H9 (cell line): ENCODE measurements around the gene ACTN4. TPM values are rescaled to one million over a fixed set of nuclear protein-coding genes. Genes with fewer than 3 reads are reported as not detected.

Source experiments
- DNase-seq: peaks from one replicate; pipeline ENCODE4 v3.0.0-alpha.2; 2017
- H2AFZ ChIP-seq: one replicate; pipeline ENCODE4 v1.6.1; 2013; ENCODE audit warnings: mild to moderate bottlenecking, low read length, control low read depth, moderate library complexity
- H2AK5ac ChIP-seq: 2 replicates; pipeline ENCODE4 v1.6.1; 2013; ENCODE audit warnings: low read length, control low read depth, mixed read lengths; ENCODE audit not compliant: insufficient read length
- H2BK120ac ChIP-seq: one replicate; pipeline ENCODE4 v1.6.1; 2013; ENCODE audit warnings: low read depth, mild to moderate bottlenecking, low read length, control low read depth, inconsistent platforms; ENCODE audit not compliant: poor library complexity, severe bottlenecking
- H2BK12ac ChIP-seq: 2 replicates; pipeline ENCODE4 v1.6.1; 2013; ENCODE audit warnings: low read length, control low read depth, mixed read lengths, low read depth; ENCODE audit not compliant: insufficient read length
- H2BK15ac ChIP-seq: 2 replicates; pipeline ENCODE4 v1.6.1; 2013; ENCODE audit warnings: low read depth, low read length, control low read depth
- H2BK20ac ChIP-seq: one replicate; pipeline ENCODE4 v1.6.1; 2013; ENCODE audit warnings: low read depth, mild to moderate bottlenecking, low read length, control low read depth, inconsistent platforms; ENCODE audit not compliant: poor library complexity, severe bottlenecking
- H2BK5ac ChIP-seq: 2 replicates; pipeline ENCODE4 v1.6.1; 2013; ENCODE audit warnings: low read length, control low read depth, mixed read lengths; ENCODE audit not compliant: insufficient read length
- H3K14ac ChIP-seq: 2 replicates; pipeline ENCODE4 v1.6.1; 2013; ENCODE audit warnings: low read length, control low read depth; ENCODE audit not compliant: insufficient read depth
- H3K18ac ChIP-seq: 2 replicates; pipeline ENCODE4 v1.6.1; 2013; ENCODE audit warnings: low read depth, mild to moderate bottlenecking, mixed read lengths, low read length, control low read depth; ENCODE audit not compliant: insufficient read length
- H3K23ac ChIP-seq: 2 replicates; pipeline ENCODE4 v1.6.1; 2013; ENCODE audit warnings: low read length, control low read depth, mixed read lengths, low read depth; ENCODE audit not compliant: insufficient read length
- H3K23me2 ChIP-seq: 2 replicates; pipeline ENCODE4 v1.6.1; 2013; ENCODE audit warnings: low read depth, mild to moderate bottlenecking, mixed read lengths, low read length, control low read depth; ENCODE audit not compliant: insufficient read length, poor library complexity, severe bottlenecking
- H3K27ac ChIP-seq: 2 replicates; pipeline ENCODE4 v1.5.1; 2013; ENCODE audit warnings: low read length, control low read depth, mixed read lengths, low read depth; ENCODE audit not compliant: insufficient read length
- H3K27me3 ChIP-seq: 2 replicates; pipeline ENCODE4 v1.6.1; 2013; ENCODE audit warnings: low read length, control low read depth, inconsistent platforms; ENCODE audit not compliant: insufficient read depth
- H3K4ac ChIP-seq: 2 replicates; pipeline ENCODE4 v1.6.1; 2013; ENCODE audit warnings: low read depth, mild to moderate bottlenecking, control low read depth, inconsistent platforms, low read length, moderate library complexity
- H3K4me1 ChIP-seq: 2 replicates; pipeline ENCODE4 v1.6.1; 2013; ENCODE audit warnings: low read length, control low read depth, inconsistent platforms; ENCODE audit not compliant: insufficient read depth
- H3K4me2 ChIP-seq: 2 replicates; pipeline ENCODE4 v1.6.1; 2013; ENCODE audit warnings: low read length, control low read depth, mixed read lengths; ENCODE audit not compliant: insufficient read length, insufficient read depth
- H3K56ac ChIP-seq: 2 replicates; pipeline ENCODE4 v1.6.1; 2013; ENCODE audit warnings: low read depth, mild to moderate bottlenecking, mixed read lengths, low read length, control low read depth; ENCODE audit not compliant: insufficient read length
- H3K79me1 ChIP-seq: 2 replicates; pipeline ENCODE4 v1.6.1; 2013; ENCODE audit warnings: low read depth, mild to moderate bottlenecking, moderate library complexity, low read length, control low read depth, inconsistent platforms; ENCODE audit not compliant: insufficient read depth, poor library complexity, severe bottlenecking
- H3K79me2 ChIP-seq: 2 replicates; pipeline ENCODE4 v1.6.1; 2013; ENCODE audit warnings: low read length, control low read depth, inconsistent platforms; ENCODE audit not compliant: insufficient read depth
- H3K9ac ChIP-seq: 2 replicates; pipeline ENCODE4 v1.6.1; 2013; ENCODE audit warnings: low read length, control low read depth, mixed read lengths; ENCODE audit not compliant: insufficient read length; ENCODE audit errors: extremely low read depth
- H3K9me3 ChIP-seq: one replicate; pipeline ENCODE4 v1.6.1; 2013; ENCODE audit warnings: low read depth, low read length, inconsistent platforms; ENCODE audit not compliant: control insufficient read depth
- H3T11ph ChIP-seq: one replicate; pipeline ENCODE4 v1.6.1; 2013; ENCODE audit warnings: mild to moderate bottlenecking, low read length, control low read depth, inconsistent platforms
- H4K20me1 ChIP-seq: one replicate; pipeline ENCODE4 v1.6.1; 2013; ENCODE audit not compliant: control insufficient read depth, insufficient read length, insufficient read depth
- H4K5ac ChIP-seq: 2 replicates; pipeline ENCODE4 v1.6.1; 2013; ENCODE audit warnings: low read depth, mild to moderate bottlenecking, mixed read lengths, low read length, control low read depth; ENCODE audit not compliant: insufficient read length
- H4K8ac ChIP-seq: replicated peaks from 2 replicates; pipeline ENCODE4 v1.6.1; 2013; ENCODE audit warnings: low read length, control low read depth, mixed read lengths, low read depth; ENCODE audit not compliant: insufficient read length
- H4K91ac ChIP-seq: 2 replicates; pipeline ENCODE4 v1.6.1; 2013; ENCODE audit warnings: low read depth, mild to moderate bottlenecking, moderate library complexity, mixed read lengths, low read length, control low read depth; ENCODE audit not compliant: insufficient read length
- H3K27ac Mint-ChIP-seq, 3 experiments: 2 replicates in 2 of 3; 3 replicates in 1 of 3; pipeline ENCODE4 v1.8.0; 2020 to 2021; ENCODE audit warnings: mixed read lengths in 3 of 3, mild to moderate bottlenecking in 1 of 3, moderate library complexity in 1 of 3
- H3K27me3 Mint-ChIP-seq: 2 replicates; pipeline ENCODE4 v1.8.0; 2021; ENCODE audit warnings: low read depth, mild to moderate bottlenecking, moderate library complexity, mixed read lengths
- H3K36me3 Mint-ChIP-seq, 3 experiments: 2 replicates in 2 of 3; 3 replicates in 1 of 3; pipeline ENCODE4 v1.8.0; 2020 to 2021; ENCODE audit warnings: low read depth in 3 of 3, mixed read lengths in 3 of 3; ENCODE audit not compliant: insufficient read depth in 1 of 3
- H3K4me1 Mint-ChIP-seq, 2 experiments: 2 replicates each; pipeline ENCODE4 v1.8.0; 2020; ENCODE audit warnings: mixed read lengths in 2 of 2
- H3K4me3 Mint-ChIP-seq, 2 experiments: 2 replicates in 1 of 2; 3 replicates in 1 of 2; pipeline ENCODE4 v1.8.0; 2020 to 2021; ENCODE audit warnings: mild to moderate bottlenecking in 2 of 2, mixed read lengths in 2 of 2, moderate library complexity in 1 of 2
- H3K9me3 Mint-ChIP-seq, 2 experiments: 2 replicates in 1 of 2; 3 replicates in 1 of 2; pipeline ENCODE4 v1.8.0; 2020; ENCODE audit warnings: mild to moderate bottlenecking in 2 of 2, mixed read lengths in 2 of 2, moderate library complexity in 1 of 2
- WGBS: extraction: QIAGEN DNeasy Blood & Tissue Kit; methylation state at CpG from one replicate; pipeline ENCODE4 v1.1.7; 2013; ENCODE audit warnings: missing lambda C conversion rate, low lambda C conversion rate, mixed read lengths; ENCODE audit not compliant: insufficient read length; ENCODE audit errors: extremely low coverage; 5-methylcytosine and 5-hydroxymethylcytosine counted together
- total RNA-seq: library from RNA; stranded (reverse); gene quantifications from 2 replicates; pipeline ENCODE4 v1.2.1, GENCODE V29; 2021
- TF ChIP-seq, protein P1 (sequence below): fragments of 200-600 bp; sonication (generic); conservative IDR thresholded peaks from 3 replicates; pipeline ENCODE4 v1.8.0; 2021; ENCODE audit warnings: antibody characterized with exemption, mild to moderate bottlenecking

Gene ACTN4
- total RNA-seq, 1 experiment from 2014 or later: 369 TPM

DNA sequence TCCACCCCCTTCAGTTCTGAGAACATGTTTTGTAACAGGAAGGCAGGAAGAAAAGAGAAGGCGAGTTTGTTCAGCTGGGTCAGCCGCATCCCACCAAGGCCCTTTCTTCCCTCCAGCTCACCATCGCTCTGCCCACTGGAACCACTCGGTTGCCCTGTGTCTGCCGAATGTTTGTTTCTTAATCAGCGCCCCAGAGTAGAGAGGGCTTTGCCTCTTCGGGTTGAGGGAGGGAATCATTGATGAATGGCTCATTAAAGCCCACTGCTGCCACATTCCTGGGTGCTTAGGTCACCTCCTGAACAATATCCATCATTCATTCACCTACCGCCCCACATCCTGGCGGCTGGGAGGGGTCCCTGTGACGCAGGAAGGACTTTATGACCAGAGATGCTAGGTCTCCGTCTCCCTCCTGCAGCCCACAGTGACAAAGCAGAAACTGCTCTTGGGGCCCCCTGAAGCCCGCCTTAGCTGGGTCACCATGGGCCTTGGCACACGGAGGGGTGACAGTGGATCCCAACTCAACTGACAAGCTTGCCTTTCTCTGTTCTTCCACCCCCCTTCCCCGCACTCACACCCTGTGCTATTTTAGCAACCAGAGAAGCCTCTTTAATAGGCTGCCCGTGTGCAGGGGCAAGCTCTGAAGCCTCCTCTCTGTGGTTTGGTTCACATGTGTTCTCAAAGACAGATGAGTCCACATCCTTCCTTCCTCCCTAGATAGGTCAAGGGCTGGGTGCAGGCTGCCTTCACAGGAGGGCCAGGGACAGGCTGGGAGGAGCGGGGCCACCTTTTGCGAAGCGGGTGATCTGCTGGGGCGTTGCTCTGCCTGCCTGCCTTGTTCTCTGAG lies 46.2 kb downstream of the ACTN4 start:
- Histone ChIP-seq H3T11ph (no peak overlapping the region), H4K5ac (peak overlapping the region; percentile 34), H3K9ac (no peak overlapping the region), H3K4me1 (peaks cover 14% of the 10 kb centered on the region; the same call in 1 of the 2 replicates), H3K18ac (peak overlapping the region; percentile 93), H2BK12ac (peak overlapping the region; percentile 8), H4K91ac (peak overlapping the region; percentile 46), H4K8ac (peak overlapping the region; percentile 58), H3K23ac (no peak overlapping the region), H4K20me1 (no peaks in the 10 kb centered on the region), H3K79me2 (peaks cover 25% of the 10 kb centered on the region; the same call in 1 of the 2 replicates), H2AFZ (no peak overlapping the region), H3K4me2 (no peak overlapping the region), H3K4ac (peak overlapping the region; percentile 44; the same call in 1 of the 2 replicates), H3K9me3 (no peaks in the 10 kb centered on the region), H2BK120ac (peak overlapping the region; percentile 50), H3K56ac (no peak overlapping the region), H3K79me1 (peaks cover 5% of the 10 kb centered on the region), H2BK5ac (peak overlapping the region; percentile 12), H3K23me2 (no peaks in the 10 kb centered on the region), H2BK15ac (no peak overlapping the region), H2AK5ac (no peak overlapping the region), H3K27me3 (no peaks in the 10 kb centered on the region), H2BK20ac (no peak overlapping the region), H3K27ac (peak overlapping the region; percentile 80), H3K14ac (peak overlapping the region; percentile 93; the same call in 1 of the 2 replicates)
- peak; percentile 78 for DNase-seq
- TF ChIP-seq, protein P1, sequence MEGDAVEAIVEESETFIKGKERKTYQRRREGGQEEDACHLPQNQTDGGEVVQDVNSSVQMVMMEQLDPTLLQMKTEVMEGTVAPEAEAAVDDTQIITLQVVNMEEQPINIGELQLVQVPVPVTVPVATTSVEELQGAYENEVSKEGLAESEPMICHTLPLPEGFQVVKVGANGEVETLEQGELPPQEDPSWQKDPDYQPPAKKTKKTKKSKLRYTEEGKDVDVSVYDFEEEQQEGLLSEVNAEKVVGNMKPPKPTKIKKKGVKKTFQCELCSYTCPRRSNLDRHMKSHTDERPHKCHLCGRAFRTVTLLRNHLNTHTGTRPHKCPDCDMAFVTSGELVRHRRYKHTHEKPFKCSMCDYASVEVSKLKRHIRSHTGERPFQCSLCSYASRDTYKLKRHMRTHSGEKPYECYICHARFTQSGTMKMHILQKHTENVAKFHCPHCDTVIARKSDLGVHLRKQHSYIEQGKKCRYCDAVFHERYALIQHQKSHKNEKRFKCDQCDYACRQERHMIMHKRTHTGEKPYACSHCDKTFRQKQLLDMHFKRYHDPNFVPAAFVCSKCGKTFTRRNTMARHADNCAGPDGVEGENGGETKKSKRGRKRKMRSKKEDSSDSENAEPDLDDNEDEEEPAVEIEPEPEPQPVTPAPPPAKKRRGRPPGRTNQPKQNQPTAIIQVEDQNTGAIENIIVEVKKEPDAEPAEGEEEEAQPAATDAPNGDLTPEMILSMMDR: no peak
- H3K27me3 Mint-ChIP-seq: no peaks in the 10 kb centered on the region; the same call in none of the 2 replicates
- H3K4me1 Mint-ChIP-seq: peaks cover 55 to 70% of the 10 kb centered on the region in 2 experiments
- peak overlapping the region; percentile 94 to 97 (median 97) for H3K27ac Mint-ChIP-seq
- H3K4me3 Mint-ChIP-seq: peak overlapping the region in 1 of 2 experiments; percentile 20; a peak in 2 of 5 replicates
- peaks cover 11 to 35% (median 25%) of the 10 kb centered on the region in 3 experiments; a peak in 6 of 7 replicates for H3K36me3 Mint-ChIP-seq
- no CpG with 5 or more reads among the region's 19 CpGs for WGBS
- H3K9me3 Mint-ChIP-seq: no peaks in the 10 kb centered on the region; a peak in 1 of 5 replicates
